Left renal cortex interstitium (tissue), 4 donors: Measurements from ENCODE around the gene SLC9A3. TPM values are rescaled to one million over a fixed set of nuclear protein-coding genes. Genes with fewer than 3 reads are reported as not detected.

Experiments used
- DNase-seq, 4 donors: peaks; one replicate each; pipeline ENCODE4 v3.0.0-alpha.2; 2013; ENCODE audit warnings: low read depth in 4 of 4, low spot score in 2 of 4, missing footprints in 1 of 4
- polyA plus RNA-seq, 4 donors: library from polyadenylated mRNA; unstranded; fragments of 120-200 nt; gene quantifications; one replicate each; pipeline ENCODE4 v1.2.1, GENCODE V29; 2013; ENCODE audit not compliant: insufficient read length in 4 of 4

SLC9A3 gene
- polyA plus RNA-seq, 4 donors: 39.7 to 60.5 (median 52.2) TPM

DNA sequence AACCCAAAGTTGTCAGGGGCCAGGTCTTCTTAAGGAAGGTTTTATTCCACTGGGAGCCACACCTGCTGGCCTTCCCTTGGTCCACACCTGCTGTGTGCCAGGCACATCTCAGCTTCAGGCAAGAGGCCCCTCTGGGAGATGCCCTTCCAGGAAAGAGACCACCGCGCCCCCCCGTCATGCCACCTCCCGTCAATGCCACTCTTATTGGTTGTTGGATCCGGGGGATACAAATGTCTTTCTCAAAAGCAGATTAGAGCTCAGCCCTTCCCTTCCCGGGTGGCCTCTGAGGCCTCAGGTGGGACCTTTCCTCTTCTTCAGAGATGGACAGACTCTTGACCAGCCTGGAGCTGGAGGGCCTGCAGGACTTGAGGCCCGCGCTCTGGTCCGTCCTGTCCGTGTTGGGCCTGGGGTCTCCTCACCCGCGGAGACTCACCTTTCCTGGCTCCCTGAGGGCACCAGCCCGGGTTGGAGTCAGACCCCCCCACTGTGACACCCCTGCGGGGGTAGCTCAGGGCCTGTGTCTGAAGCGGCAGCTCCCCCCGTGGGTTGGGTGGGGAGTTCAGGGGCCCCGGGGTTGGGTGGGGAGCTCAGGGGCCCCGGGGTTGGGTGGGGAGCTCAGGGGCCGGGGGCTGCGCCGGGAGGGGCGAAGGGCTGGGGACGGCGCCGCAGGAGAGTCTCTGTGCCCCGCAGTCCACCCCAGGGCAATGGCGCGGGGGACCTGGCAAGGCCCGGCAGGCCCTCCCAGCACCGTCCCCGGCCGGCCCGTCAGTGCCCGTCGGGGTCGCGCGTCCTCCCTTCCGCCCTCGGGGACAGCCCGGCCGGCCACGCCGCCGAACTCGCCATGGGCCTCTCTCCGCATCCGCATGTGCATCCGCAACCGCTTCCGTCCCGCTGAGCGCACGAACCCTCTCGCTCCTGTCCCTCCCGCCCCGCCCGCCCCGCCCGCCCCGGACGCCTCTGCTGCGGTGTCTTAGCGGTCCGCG lies 3.7 kb upstream of the SLC9A3 start:
- DNase-seq: no peak

DNA sequence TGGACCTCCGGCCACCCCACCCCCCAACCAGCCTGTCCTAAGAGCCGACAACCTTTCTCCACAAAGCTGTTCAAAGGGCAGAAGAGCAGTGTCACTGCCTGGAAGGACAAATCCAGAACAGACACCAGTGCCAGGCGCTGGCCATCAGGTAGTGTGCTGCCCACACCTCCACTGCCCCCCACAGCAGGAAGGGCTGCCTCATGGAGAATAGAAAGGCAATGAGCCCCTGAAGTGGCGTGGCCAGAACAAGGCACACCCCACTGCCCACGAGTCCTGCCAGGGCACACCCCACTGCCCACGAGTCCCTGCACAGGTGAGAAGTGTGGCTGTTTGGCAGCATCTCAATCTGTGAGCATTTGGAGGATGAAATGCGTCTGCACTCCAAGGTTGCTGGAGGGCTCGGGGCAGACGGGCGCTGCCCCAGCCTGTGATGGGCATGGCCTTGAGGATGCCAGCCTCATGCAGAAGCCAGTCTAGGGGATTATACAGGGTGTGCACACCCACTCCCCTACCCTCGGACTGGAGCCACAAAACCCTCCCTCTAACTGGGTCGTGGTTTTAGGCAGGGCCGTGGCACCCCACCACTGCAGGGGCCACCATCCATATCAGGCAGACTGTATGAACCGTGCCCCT lies 2.3 kb upstream of the SLC9A3 start:
- no peak for DNase-seq

DNA sequence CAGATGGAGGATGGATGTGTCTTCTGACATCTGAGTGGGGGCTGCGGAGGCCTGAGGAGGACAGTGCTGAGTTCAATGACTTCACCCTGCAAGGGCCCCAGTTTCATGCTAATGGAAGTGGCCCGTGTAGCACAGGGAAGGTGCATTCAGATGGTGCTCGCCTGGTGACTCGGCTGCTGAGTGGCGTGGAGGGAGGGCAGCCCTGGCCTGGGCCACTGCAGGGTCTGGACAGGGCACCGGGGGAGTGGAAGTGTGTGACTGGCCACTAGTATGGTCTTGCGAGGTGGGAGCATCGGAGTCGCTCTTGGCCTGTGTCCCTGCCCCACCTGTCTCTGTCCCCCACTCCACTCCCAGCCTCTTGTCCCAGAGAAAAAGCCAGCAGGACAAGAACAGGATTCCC lies 1.7 kb upstream of the SLC9A3 start:
- no peak for DNase-seq

DNA sequence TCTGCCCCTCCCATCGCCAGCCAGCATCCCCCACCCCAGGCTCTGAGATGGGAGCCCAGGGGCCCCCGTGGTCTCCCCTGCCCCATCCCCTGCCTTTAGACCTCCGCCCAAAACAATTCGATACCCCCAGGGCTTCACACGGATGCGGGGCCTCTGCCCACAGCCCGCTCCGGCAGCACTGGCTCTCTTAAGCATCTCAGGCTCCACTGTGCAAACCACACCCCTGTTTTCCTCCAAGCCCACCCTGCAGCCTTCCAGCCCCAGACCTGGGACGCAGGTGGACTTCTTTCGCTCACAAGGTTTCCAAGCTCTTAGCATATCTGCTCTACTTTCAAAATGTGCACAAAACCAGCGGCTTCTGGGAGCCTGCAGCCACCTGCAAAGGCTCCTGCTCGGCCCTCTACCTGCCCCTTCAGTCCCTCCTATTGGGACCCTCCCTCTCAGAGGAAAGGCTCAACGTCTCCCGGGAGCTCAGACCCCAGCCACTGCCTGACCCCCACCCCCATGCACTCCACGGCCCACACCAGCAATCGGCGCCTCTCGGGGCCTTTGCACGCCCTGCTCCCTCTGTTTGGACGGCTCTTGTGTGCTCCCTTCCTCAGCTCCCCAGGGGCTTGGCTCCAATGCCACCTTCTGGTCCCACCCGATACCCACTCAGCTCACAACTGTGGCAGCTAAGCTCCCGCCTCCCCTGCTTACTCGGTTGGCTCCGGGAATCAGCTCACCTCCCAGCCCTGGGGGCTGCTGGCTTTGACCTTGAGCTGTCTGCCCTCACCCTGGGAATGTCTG lies 918 bp upstream of the SLC9A3 start:
- DNase-seq: no peak

DNA sequence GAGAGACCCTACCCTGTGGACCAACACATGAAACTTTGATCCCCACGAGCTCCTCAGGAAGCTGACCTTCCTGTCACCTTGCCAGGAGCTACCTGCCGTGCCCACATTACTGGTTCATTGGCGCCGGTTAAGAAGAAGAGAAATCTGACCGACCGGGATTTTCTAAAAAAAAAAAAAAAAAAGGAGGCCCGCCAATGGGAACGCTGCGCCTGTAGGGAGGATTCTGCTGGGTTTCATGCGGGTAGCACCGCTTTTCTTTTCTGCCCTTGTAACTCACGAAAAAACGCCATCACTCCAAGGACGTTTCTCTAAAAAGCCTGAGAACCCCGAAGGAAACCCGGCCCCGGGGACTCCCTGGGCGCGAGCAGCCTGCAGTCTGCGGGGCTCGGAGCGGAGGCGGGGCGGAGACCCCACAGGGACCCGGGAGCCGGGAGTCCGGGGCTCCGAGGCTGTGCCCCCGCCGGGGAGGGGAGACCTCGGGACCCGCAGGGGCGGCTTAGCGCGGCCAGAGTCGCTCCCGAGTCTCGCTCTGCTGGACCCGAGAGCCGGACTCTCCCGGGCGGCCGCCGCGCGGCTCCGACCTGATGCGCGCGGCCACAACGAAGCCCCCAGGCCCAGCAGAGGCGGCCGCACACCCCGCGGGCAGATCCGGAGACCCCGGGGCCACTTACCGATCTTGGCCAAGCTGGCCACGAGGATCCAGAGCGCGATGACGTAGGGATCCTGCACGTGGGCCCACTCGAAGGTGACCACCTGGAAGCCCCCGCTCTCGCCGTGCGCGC lies 617 bp downstream of the SLC9A3 start:
- DNase-seq: no peak

DNA sequence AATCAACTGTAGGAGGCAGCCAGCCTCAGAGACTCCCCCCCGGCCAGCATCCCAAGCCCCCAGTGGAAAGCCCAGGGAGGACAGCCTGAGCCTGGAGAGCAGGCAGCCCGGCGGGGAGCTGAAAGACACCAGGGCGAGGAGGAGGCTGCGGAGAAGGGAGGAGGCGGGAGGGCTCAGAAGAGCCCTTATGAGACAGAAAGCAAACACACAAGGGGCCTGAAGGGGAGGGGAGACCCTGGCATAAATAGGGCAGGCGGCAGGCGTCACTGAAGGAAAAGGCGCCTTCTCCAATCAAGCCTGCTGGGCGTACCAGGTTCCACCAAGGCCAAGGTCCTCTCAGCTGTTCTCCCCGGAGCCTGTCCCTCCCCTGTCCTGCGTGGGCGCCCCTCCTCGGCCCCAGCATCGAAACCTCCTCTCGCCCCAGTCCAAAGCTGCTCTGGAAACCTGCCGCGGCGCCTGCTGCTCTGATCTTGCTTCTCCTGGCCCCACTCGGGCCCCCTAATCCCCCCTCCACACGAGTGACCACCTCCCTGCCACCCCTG lies 1.3 kb downstream of the SLC9A3 start:
- DNase-seq: no peak

DNA sequence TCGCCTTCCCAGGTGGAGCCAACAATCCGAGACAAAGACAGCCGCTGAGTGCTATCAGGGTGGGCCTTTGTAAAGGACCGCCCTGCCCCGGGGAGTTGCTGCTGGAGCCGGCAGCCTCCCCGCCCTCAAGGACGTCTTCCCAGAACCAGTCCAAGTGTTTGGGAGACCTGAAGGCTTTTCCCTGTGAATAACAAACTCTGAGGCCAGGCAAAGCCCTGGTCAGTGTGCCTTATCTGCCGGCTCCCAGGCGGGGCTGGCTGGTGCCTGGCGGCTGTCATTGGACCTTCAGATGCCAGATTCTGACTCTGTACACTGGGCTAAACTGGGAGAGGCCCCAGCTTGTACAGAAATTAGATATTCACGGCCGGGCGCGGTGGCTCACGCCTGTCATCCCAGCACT lies 2.1 kb downstream of the SLC9A3 start:
- no peak for DNase-seq

DNA sequence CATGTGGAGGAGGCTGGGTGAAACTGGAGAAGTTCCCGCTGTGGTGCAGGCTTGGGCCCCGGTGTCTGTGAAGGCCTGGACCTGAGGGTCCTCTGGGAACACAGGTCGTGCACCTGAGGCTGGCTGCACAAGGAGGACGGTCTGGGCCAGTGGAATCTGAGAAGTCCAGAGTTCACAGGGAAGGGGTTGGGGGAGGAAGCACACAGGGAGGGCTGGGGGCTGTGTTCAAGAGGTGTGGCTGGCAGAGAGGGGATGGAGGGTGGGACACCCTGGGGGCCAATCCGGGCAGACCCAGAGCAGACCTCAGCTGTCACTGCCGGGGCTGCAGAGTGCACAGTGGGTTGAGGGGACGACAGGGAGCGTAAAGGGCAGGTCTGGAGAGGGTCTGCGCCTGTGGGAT lies 2.6 kb downstream of the SLC9A3 start:
- DNase-seq: no peak

DNA sequence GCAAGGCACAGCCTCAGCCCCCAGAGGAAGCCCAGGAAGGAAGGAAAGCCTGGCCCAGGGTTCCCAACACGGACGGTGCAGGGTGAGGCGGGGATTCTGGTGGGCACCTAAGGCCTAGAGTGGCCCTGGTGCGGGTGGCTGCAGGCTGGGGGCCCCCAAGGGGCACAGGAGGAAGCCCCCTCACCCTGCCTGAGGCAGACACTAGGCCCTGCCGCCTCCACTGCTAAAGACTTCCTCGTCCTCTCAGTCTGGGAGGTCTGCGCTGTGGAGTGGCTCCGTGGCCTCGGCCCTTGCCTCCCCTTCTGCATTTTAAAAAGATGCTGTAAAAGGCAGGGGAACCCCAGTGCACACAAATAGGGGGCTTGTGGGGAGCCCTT lies 3.4 kb downstream of the SLC9A3 start:
- DNase-seq: no peak

DNA sequence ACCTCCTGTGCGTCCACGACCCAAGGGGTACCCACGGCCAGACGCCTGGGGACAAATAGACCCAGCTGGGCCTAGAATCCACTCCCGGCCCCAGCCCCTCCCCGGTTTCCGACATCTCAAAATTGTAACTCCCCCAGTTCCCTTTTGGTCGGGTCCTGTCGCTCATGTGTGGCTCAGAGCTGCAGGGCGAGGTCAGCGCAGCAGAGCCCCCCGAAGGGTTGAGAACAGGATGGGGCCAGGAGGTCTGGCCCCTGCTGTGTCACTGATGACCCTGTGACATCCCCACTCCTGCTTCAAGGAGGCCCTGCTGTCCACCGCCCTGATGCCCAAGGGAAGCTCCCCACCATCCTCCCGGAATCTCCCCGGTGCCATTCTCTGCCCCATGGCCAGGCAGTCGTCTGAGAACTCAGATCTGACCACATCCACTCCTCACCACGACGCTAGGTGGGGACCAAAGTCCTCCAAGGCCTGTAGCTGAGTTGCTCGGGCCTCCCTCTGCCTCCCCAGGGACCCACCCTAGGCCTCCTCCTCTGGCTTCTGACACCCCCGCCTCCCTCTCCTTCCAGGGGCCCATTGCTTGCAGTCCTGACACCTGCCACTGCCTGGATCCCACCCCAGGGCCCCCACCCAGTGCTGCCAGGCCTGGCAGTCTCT lies 3.9 kb downstream of the SLC9A3 start:
- no peak for DNase-seq

DNA sequence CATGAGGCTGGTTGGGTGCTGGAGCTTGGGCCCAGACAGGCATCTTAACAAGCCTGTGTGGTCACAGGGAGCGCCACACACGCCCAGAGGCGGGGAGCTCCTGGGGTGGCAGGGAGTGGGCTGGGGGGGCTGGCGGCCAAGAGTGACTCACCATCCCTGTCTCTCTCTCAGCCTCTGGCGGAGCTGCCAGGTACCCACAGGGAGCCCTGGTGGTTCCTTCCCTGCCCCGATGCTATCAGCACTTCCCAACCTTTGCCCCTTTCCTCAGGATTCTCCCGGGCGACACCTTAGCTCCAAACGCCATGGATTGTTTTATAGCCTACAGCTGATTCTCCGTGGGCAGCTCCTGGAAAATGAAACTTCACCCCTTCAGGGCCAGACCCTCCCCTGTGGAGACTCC lies 5.5 kb downstream of the SLC9A3 start:
- no peak for DNase-seq

DNA sequence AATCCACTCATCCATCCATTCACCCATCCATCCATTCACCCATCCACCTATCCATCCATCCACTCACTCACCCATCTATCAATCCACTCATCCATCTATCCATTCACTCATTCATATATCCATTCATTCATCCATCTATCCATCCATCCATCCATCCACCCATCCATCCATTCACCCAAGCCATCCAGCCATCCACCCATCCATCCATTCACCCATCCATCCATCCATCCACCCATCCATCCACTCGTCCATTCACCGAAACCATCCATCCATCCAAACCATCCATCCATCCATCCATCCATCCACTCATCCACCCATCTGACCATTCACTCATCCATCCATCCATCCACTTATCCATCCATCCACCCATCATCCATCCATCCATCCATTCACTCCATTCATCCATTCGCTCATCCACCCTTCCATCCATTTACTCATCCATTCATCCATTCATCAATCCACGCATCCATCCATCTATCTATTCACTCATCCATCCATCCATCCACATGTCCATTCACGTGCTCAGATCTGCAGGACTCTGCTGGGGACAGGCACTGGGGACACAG lies 6.6 kb downstream of the SLC9A3 start:
- no peak for DNase-seq

DNA sequence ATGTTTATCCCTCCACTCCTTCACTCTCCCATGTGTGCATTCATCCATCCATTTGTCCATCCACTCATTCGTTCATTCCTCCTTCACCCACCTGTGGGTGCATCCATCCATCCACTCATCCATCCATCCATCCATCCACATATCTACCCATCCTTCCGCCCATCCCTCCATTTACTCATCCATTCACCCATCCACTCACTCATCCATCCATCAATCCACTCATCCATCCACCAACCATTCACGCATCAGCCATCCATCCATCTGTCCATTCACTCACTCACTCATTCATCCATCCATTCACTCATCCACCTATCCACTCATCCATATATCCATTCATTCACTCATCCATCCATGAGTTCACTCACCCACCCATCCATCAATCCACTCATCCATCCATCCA lies 7.3 kb downstream of the SLC9A3 start:
- DNase-seq: no peak

DNA sequence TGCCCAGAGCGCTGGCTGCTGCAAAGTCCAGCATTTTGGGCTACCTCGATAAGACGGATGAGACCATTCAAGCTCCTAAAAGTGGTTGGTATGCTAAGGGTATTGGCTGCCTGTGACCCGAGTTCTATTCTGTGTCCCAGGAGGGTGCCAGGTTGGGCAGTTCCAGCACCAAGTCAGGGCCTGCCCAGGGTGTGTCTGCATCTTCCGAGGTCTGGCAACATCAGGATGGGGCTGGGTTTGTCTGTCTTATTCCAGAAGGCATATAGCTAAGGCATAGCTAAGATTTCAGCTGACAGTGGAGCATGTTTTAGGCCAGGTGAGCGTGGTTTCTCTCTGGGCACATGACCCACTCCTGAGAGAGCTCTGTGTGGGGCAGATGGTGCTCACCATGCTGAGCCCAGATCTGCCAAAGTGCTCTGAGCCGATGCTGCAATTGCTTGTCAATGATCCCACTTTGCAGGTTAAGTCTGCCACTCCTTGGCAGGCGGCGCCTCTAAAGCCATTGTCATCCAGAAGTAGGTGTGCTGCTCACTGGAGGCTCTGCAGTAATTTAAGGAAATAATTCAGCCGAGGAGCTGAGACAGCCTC lies 7.8 kb downstream of the SLC9A3 start:
- no peak for DNase-seq

DNA sequence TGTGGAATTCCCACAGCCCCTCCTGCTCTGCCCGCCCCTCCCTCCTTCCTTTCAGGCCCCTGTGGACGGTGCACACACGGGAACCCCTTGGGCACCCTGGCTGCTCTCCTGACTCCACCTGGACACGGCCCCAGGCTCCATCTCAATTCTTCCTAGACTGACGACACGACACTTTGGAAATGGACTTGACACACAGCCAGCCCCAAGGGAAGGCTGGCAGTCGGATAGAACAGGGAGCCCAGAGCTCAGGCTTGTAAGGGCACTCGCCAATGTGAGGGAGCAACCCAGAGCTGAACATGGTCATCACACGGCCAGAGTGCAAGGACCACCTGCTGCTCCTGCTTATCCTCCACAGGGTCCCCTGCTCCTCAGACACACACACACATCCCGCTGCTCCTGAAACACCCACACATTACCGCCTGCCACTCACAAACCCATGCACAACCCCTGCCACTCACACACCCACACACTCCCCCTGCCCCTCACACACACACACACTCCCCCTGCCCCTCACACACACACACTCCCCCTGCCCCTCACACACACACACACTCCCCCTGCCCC lies 8.9 kb downstream of the SLC9A3 start:
- no peak for DNase-seq

DNA sequence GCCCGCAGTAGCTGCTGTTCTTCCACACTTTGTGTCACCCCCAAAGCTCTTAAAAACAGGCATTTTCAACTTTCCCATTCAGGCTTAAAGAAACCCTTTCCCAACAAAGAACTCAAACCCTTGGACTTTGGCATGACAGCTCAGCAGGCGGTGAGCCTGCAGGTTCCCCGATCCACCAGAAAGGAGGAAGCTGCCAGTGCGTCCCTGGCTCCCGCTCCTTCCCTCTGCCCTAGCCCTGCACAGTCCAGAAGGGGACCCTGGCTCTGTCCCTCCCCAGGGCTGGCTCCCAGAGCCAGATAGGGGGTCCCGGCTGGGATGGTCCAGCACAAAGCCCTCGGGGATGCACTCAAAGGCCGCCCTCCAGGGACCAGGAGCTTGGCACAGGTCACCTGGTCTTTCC lies 9.6 kb downstream of the SLC9A3 start:
- no peak for DNase-seq

DNA sequence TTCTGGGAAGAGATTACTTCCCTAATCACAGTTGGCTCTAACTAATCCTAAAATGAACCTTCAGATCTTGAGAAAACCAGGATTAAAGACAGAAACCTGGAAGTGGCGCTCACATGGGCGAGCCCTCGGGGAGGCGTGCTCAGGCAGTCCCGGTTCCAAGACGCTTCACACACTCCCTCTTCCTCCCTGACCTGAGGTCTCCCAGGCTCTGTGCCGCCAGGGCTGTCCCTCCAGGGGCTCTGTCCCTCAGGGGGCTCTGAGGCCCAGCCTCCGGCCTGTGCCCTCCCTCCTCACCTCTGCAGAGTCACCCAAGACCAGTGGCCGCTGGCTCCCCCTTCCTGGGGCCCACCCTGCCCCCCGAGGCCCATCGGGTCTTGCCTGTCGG lies 10.2 kb downstream of the SLC9A3 start:
- no peak for DNase-seq

DNA sequence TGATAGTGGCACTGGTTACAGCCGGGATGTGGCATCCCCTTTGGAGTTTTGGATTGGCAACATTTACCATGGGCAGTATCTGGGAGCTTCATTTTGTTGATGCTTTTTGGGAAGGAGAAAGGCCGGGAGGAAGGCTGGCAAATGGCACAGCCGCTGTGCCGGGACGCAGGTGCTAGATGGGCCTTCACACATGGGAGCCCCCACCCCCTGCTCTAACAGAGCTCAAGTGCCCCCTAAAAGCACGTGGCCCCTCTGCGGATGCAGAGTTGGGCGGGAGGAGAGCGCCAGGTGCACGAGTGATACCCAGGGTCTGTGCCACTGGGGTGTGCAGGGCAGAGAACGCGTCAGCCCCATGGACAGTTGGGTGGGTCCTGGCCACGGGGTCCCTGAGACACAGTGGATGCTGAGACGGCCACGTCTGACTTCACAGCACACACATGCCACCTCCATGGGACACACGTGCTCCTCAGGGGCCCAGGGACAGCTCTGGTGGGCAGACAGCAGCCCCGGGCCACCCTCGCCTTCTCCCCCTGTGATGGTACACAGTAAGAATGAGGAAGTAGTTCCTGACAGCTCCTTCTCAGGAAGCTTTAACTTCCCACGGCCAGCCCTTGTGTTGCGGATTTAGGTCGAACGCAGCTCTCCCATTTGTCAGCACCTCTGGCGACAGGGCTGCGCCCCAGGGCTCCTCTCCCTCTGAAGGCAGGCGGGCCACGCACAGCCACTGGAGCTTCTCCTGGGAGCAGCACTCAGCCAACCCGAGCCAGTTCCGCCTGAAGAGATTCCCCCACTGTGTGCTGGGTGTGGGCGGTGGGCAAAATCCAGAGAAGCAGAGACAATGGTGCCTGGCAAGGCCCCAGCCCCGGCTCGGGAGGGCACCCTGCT lies 10.8 kb downstream of the SLC9A3 start:
- DNase-seq: no peak
